Measurements from ENCODE around the gene COPG2.

GRCh38 chr7:130543487-130544010 lies 125.0 kb downstream of the COPG2 start:
- TF ChIP-seq ZIK1 (CRISPR knock-in tag; IDR thresholded peaks at IDR 0.05; ENCODE audit: borderline replicate concordance, low read depth) (no peak), RARA (CRISPR knock-in tag; IDR thresholded peaks at IDR 0.05) (no peak), SALL1 (CRISPR knock-in tag; IDR thresholded peaks at IDR 0.05) (no peak), RFX5 (IDR thresholded peaks at IDR 0.05; ENCODE audit: low read depth, low read length) (no peak), CBX1 (IDR thresholded peaks at IDR 0.05; ENCODE audit: low read depth) (no peak)
- TF ChIP-seq, protein P1, sequence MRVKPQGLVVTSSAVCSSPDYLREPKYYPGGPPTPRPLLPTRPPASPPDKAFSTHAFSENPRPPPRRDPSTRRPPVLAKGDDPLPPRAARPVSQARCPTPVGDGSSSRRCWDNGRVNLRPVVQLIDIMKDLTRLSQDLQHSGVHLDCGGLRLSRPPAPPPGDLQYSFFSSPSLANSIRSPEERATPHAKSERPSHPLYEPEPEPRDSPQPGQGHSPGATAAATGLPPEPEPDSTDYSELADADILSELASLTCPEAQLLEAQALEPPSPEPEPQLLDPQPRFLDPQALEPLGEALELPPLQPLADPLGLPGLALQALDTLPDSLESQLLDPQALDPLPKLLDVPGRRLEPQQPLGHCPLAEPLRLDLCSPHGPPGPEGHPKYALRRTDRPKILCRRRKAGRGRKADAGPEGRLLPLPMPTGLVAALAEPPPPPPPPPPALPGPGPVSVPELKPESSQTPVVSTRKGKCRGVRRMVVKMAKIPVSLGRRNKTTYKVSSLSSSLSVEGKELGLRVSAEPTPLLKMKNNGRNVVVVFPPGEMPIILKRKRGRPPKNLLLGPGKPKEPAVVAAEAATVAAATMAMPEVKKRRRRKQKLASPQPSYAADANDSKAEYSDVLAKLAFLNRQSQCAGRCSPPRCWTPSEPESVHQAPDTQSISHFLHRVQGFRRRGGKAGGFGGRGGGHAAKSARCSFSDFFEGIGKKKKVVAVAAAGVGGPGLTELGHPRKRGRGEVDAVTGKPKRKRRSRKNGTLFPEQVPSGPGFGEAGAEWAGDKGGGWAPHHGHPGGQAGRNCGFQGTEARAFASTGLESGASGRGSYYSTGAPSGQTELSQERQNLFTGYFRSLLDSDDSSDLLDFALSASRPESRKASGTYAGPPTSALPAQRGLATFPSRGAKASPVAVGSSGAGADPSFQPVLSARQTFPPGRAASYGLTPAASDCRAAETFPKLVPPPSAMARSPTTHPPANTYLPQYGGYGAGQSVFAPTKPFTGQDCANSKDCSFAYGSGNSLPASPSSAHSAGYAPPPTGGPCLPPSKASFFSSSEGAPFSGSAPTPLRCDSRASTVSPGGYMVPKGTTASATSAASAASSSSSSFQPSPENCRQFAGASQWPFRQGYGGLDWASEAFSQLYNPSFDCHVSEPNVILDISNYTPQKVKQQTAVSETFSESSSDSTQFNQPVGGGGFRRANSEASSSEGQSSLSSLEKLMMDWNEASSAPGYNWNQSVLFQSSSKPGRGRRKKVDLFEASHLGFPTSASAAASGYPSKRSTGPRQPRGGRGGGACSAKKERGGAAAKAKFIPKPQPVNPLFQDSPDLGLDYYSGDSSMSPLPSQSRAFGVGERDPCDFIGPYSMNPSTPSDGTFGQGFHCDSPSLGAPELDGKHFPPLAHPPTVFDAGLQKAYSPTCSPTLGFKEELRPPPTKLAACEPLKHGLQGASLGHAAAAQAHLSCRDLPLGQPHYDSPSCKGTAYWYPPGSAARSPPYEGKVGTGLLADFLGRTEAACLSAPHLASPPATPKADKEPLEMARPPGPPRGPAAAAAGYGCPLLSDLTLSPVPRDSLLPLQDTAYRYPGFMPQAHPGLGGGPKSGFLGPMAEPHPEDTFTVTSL (CRISPR knock-in tag; IDR thresholded peaks at IDR 0.05; ENCODE audit: borderline replicate concordance): no peak
- TF ChIP-seq, protein P2, sequence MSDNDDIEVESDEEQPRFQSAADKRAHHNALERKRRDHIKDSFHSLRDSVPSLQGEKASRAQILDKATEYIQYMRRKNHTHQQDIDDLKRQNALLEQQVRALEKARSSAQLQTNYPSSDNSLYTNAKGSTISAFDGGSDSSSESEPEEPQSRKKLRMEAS (IDR thresholded peaks at IDR 0.05): no peak
